Natural killer cell (primary cell): ENCODE data around the gene PCDHGB5. TPM values are rescaled to one million over a fixed set of nuclear protein-coding genes. Genes with fewer than 3 reads are reported as not detected.

ENCODE experiments used
- ATAC-seq, 3 donors: fragments of 150-1000 bp in 2 of 3; fragments of 200-7000 bp in 1 of 3; cut with Tn5 transposase; 1 replicate in 1 of 3; 2 replicates in 2 of 3; pipeline ENCODE4 v1.10.0; 2021; ENCODE audit warnings: mild to moderate bottlenecking in 2 of 3, moderate library complexity in 2 of 3
- DNase-seq, 2 donors: peaks; one replicate each; pipeline versions ENCODE4 v3.0.0 to v3.0.0-alpha.2; 2013 to 2021; ENCODE audit warnings: mixed read lengths in 1 of 2
- H3K27ac ChIP-seq: one replicate; pipeline ENCODE4 v1.5.1; 2013; ENCODE audit warnings: mild to moderate bottlenecking, low read length
- H3K27me3 ChIP-seq: one replicate; pipeline ENCODE4 v1.6.1; 2013; ENCODE audit warnings: low read length; ENCODE audit not compliant: control insufficient read depth, insufficient read depth
- H3K36me3 ChIP-seq: one replicate; pipeline ENCODE4 v1.6.1; 2013; ENCODE audit warnings: low read length; ENCODE audit not compliant: control insufficient read depth, insufficient read depth
- H3K4me1 ChIP-seq: one replicate; pipeline ENCODE4 v1.6.1; 2013; ENCODE audit warnings: low read length; ENCODE audit not compliant: control insufficient read depth, insufficient read depth
- H3K4me3 ChIP-seq: one replicate; pipeline ENCODE4 v1.5.1; 2013; ENCODE audit warnings: low read length
- H3K9me3 ChIP-seq: one replicate; pipeline ENCODE4 v1.6.1; 2013; ENCODE audit warnings: low read length; ENCODE audit not compliant: control insufficient read depth, insufficient read depth
- H3K27ac Mint-ChIP-seq, 2 donors: one replicate each; pipeline ENCODE4 v1.8.0; 2022; ENCODE audit warnings: mild to moderate bottlenecking in 2 of 2, mixed read lengths in 2 of 2, moderate library complexity in 1 of 2
- H3K27me3 Mint-ChIP-seq, 2 donors: one replicate each; pipeline ENCODE4 v1.8.0; 2022; ENCODE audit warnings: low read depth in 2 of 2, mixed read lengths in 2 of 2
- H3K36me3 Mint-ChIP-seq: one replicate; pipeline ENCODE4 v1.8.0; 2022; ENCODE audit warnings: mixed read lengths
- H3K4me1 Mint-ChIP-seq, 2 donors: one replicate each; pipeline ENCODE4 v1.8.0; 2022; ENCODE audit warnings: mixed read lengths in 2 of 2
- H3K4me3 Mint-ChIP-seq: one replicate; pipeline ENCODE4 v1.8.0; 2022; ENCODE audit warnings: mild to moderate bottlenecking, moderate library complexity, mixed read lengths
- H3K9me3 Mint-ChIP-seq, 2 donors: one replicate each; pipeline ENCODE4 v1.8.0; 2022; ENCODE audit warnings: mixed read lengths in 2 of 2
- WGBS: methylation state at CpG from one replicate; pipeline ENCODE4 v1.1.7; 2013; ENCODE audit warnings: missing lambda C conversion rate; ENCODE audit not compliant: insufficient coverage; 5-methylcytosine and 5-hydroxymethylcytosine counted together
- intact Hi-C: fragments of 100-400 bp; cut with micrococcal nuclease; formaldehyde crosslinking; loops from one replicate; pipeline ENCODE4 v1.14.2; 2022
- total RNA-seq, 4 donors: library from RNA; stranded (reverse); fragments of 120-200 nt in 1 of 4; gene quantifications; one replicate each; pipeline versions ENCODE4 v1.2.3 to v1.2.4, GENCODE V29; 2013 to 2022
- TF ChIP-seq, protein P1 (sequence below): fragments of 200-600 bp; IDR thresholded peaks from one replicate; pipeline ENCODE4 v1.8.0; 2022; ENCODE audit warnings: antibody characterized with exemption

The PCDHGB5 gene
- total RNA-seq, 3 donors from 2014 or later (not counting 1 experiment from before 2014, with no cell fraction given): 1.3 to 4.2 (median 3.1) TPM

GRCh38 chr5:141362719-141363118 lies 35.0 kb upstream of the PCDHGB5 start:
- H3K4me3 ChIP-seq: no peak overlapping the region
- peaks cover 5% of the 10 kb centered on the region in 2 donors for H3K4me1 Mint-ChIP-seq
- ATAC-seq: no peak
- H3K9me3 Mint-ChIP-seq: peaks cover 4 to 10% of the 10 kb centered on the region in 2 donors
- H3K4me1 ChIP-seq: no peaks in the 10 kb centered on the region
- H3K27me3 Mint-ChIP-seq: peaks cover 57 to 82% of the 10 kb centered on the region in 2 donors
- H3K36me3 ChIP-seq: no peaks in the 10 kb centered on the region
- H3K27me3 ChIP-seq: peaks cover 65% of the 10 kb centered on the region
- no peak for DNase-seq
- peaks cover 47% of the 10 kb centered on the region for H3K9me3 ChIP-seq
- H3K27ac ChIP-seq: no peak overlapping the region
- no peak overlapping the region for H3K4me3 Mint-ChIP-seq
- TF ChIP-seq, protein P1, sequence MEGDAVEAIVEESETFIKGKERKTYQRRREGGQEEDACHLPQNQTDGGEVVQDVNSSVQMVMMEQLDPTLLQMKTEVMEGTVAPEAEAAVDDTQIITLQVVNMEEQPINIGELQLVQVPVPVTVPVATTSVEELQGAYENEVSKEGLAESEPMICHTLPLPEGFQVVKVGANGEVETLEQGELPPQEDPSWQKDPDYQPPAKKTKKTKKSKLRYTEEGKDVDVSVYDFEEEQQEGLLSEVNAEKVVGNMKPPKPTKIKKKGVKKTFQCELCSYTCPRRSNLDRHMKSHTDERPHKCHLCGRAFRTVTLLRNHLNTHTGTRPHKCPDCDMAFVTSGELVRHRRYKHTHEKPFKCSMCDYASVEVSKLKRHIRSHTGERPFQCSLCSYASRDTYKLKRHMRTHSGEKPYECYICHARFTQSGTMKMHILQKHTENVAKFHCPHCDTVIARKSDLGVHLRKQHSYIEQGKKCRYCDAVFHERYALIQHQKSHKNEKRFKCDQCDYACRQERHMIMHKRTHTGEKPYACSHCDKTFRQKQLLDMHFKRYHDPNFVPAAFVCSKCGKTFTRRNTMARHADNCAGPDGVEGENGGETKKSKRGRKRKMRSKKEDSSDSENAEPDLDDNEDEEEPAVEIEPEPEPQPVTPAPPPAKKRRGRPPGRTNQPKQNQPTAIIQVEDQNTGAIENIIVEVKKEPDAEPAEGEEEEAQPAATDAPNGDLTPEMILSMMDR: no peak
- intact Hi-C loops: no loop called here
- H3K36me3 Mint-ChIP-seq: peaks cover 43% of the 10 kb centered on the region
- no peak overlapping the region for H3K27ac Mint-ChIP-seq

DNA sequence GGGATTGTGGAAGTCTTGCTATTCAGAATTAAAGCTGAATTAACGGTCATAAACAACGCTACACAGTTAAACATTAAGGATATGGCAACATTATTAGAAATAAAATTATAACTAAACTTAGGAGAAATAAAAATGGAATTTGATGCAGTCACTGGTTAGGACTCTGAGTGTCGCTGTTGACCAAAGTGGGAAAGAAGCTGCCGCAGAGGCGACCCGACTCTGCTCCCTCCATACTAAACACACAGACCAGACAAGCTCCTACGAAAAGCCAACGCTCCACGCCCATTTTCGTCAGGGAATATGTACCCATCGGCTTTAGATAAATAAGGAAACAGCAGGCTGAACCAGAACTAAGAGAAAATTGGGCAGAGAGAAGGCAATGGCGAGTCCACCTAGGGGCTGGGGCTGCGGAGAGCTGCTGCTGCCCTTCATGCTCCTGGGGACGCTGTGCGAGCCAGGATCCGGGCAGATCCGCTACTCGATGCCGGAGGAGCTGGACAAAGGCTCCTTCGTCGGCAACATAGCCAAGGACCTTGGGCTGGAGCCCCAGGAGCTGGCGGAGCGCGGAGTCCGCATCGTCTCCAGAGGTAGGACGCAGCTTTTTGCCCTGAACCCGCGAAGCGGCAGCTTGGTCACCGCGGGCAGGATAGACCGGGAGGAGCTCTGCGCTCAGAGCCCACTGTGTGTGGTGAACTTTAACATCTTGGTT lies 33.6 kb upstream of the PCDHGB5 start, which contains the start of gene PCDHGA5:
Gene PCDHGA5 (plus strand): TSS at position 211 of the 709 bp plus-strand sequence. CDS start 169 bp downstream, at position 380.
- 31% methylated on average over 32 of the region's 34 CpGs for WGBS
- H3K4me3 ChIP-seq: no peak within 1 kb of the TSS
- TF ChIP-seq, protein P1: no peak
- H3K4me1 ChIP-seq: no peaks in the 10 kb centered on the region
- peaks cover 47% of the 10 kb centered on the region for H3K9me3 ChIP-seq
- no peak for ATAC-seq
- DNase-seq: no peak
- Mint-ChIP-seq H3K27ac (no peak within 1 kb of the TSS), H3K4me3 (no peak within 1 kb of the TSS), H3K36me3 (peaks cover 36% of the 10 kb centered on the region), H3K9me3 (peaks cover 5 to 10% of the 10 kb centered on the region in 2 donors), H3K4me1 (peaks cover 5% of the 10 kb centered on the region in 2 donors), H3K27me3 (peaks cover 61 to 88% of the 10 kb centered on the region in 2 donors)
- intact Hi-C loops: no loop called here
- no peaks in the 10 kb centered on the region for H3K36me3 ChIP-seq
- no peak within 1 kb of the TSS for H3K27ac ChIP-seq
- H3K27me3 ChIP-seq: peaks cover 69% of the 10 kb centered on the region

- H3K4me1 ChIP-seq: no peaks in the 10 kb centered on the region
- no peak overlapping the region for H3K27ac Mint-ChIP-seq
- peaks cover 4 to 7% of the 10 kb centered on the region in 2 donors for H3K4me1 Mint-ChIP-seq
- peaks cover 37% of the 10 kb centered on the region for H3K9me3 ChIP-seq
- H3K27me3 ChIP-seq: peaks cover 71% of the 10 kb centered on the region
- H3K4me3 ChIP-seq: no peak overlapping the region
- peaks cover 66 to 90% of the 10 kb centered on the region in 2 donors for H3K27me3 Mint-ChIP-seq
- peaks cover 19% of the 10 kb centered on the region for H3K36me3 Mint-ChIP-seq
- WGBS: 43% methylated on average over 46 of the region's 46 CpGs
- DNase-seq: no peak
- intact Hi-C loops: no loop called here
- ATAC-seq: no peak
- H3K36me3 ChIP-seq: no peaks in the 10 kb centered on the region
- H3K4me3 Mint-ChIP-seq: no peak overlapping the region
- peaks cover 5 to 7% of the 10 kb centered on the region in 2 donors for H3K9me3 Mint-ChIP-seq
- TF ChIP-seq, protein P1: no peak
- H3K27ac ChIP-seq: no peak overlapping the region
These were observed 31.5 kb upstream of the PCDHGB5 start for GRCh38 chr5:141366016-141366896.
